ENCODE results near the gene CCDC93. TPM values are rescaled to one million over a fixed set of nuclear protein-coding genes. Genes with fewer than 3 reads are reported as not detected.

Gene CCDC93
- total and polyA plus RNA-seq, 4 donors: 36.7 to 64.8 (median 51.7) TPM

DNA sequence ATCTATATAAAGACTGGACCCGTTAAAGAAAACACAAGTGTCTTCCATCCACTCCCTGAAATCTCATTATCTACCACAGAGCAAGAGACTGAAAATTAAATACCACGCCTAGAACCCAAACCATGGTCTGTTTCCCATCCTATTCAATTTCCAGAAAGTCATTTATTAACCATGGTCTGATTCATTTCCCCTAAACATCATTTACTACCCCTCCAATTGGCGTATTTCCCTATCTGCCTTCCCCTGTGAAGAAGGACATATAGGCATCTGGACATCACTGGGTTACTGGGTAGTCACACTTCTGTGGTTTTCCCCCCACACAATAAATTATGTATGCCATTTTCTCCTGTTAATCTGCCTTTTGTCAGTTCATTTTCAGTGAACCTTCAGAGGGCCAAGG lies 30.8 kb downstream of the CCDC93 start:
- no peak overlapping the region for H3K4me3 ChIP-seq (ENCODE audit: low read depth, low read length)
- no peak for DNase-seq (ENCODE audit: low read depth in 4 of 6, low spot score in 6 of 6)
- no peaks in the 10 kb centered on the region for H3K27me3 ChIP-seq (ENCODE audit: control insufficient read depth, insufficient read depth, low read length)
- no peak overlapping the region for H3K27ac ChIP-seq (ENCODE audit: low read depth, low read length)
- H3K4me1 ChIP-seq (ENCODE audit: control insufficient read depth, insufficient read depth, low read length): no peaks in the 10 kb centered on the region
- 87% methylated on average over 3 of the region's 3 CpGs for WGBS (ENCODE audit: insufficient coverage)
- H3K9me3 ChIP-seq (ENCODE audit: control insufficient read depth, insufficient read depth, low read length): no peaks in the 10 kb centered on the region
- H3K36me3 ChIP-seq (ENCODE audit: control insufficient read depth, insufficient read depth, low read length): peaks cover 6% of the 10 kb centered on the region

- Histone ChIP-seq H3K4me3 (ENCODE audit: low read depth, low read length) (no peak overlapping the region), H3K27ac (ENCODE audit: low read depth, low read length) (no peak overlapping the region), H3K4me1 (ENCODE audit: control insufficient read depth, insufficient read depth, low read length) (no peaks in the 10 kb centered on the region), H3K9me3 (ENCODE audit: control insufficient read depth, insufficient read depth, low read length) (no peaks in the 10 kb centered on the region), H3K36me3 (ENCODE audit: control insufficient read depth, insufficient read depth, low read length) (peaks cover 6% of the 10 kb centered on the region), H3K27me3 (ENCODE audit: control insufficient read depth, insufficient read depth, low read length) (no peaks in the 10 kb centered on the region)
- DNase-seq (ENCODE audit: low read depth in 4 of 6, low spot score in 6 of 6): no peak
- WGBS (ENCODE audit: insufficient coverage): 100% methylated on average over 1 of the region's 5 CpGs
These were observed 31.4 kb downstream of the CCDC93 start for GRCh38 chr2:117982376-117983033.

DNA sequence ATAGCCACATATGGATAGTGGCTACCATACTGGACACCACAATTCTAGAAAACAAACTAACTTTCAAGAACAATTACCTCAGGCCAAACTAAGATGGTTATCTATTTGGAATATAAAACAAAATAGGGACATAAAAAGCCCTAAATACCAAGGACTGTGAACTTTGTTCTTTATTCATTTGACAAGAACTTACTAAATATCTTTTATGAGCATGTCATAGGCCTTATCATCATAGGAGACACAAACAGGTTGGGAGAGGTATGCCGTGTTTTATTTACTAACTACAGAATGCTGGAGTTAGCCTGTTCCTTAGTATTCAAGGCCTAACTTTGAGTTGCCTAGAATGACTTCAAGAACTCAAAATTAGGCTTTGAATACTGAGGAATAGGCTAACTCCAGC lies 32.1 kb downstream of the CCDC93 start:
- Histone ChIP-seq H3K9me3 (ENCODE audit: control insufficient read depth, insufficient read depth, low read length) (no peaks in the 10 kb centered on the region), H3K36me3 (ENCODE audit: control insufficient read depth, insufficient read depth, low read length) (peaks cover 7% of the 10 kb centered on the region), H3K27me3 (ENCODE audit: control insufficient read depth, insufficient read depth, low read length) (no peaks in the 10 kb centered on the region), H3K4me3 (ENCODE audit: low read depth, low read length) (no peak overlapping the region), H3K27ac (ENCODE audit: low read depth, low read length) (no peak overlapping the region), H3K4me1 (ENCODE audit: control insufficient read depth, insufficient read depth, low read length) (no peaks in the 10 kb centered on the region)
- DNase-seq (ENCODE audit: low read depth in 4 of 6, low spot score in 6 of 6): no peak
- no CpG with 5 or more reads among the region's 1 CpG for WGBS (ENCODE audit: insufficient coverage)

DNA sequence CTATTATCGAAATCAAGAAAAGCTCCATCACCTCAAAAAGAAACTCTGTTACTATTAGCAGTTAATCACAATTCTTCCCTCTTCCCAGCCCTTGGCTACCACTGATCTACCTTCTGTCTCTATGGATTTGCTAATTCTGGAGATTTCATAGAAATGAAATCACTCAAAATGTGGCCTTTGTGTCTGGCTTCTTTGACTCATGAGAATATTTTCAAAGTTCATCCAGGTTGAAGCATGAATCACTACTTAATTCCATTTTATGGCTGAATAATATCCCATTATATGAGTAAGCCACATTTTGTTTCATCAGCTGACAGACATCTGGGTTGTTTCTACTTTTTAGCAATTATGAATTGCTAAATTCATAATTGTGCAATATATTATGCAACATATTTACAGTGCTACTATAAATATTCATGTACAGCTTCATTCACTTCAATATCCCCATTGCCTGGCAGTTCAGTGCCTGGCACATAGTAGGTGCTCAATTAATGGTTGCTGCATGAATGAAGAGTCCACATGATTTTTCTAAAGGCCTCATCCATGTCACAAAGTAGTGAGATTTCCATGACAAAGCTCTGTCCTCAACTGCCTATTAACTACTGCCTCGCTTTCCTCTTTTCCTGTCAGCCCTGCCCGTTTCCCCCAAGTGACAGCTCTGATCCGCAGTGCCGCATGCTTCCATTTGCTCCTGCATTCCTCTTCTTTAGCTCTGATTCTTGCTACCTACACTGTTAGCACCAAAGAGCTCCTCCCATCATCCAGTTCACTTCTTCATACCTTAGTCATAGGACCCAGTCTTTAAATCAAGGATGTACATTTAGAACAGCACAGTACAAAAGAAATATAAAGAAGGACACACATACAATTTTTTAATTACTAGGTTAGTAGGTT lies 32.8 kb downstream of the CCDC93 start:
- no peak overlapping the region for H3K27ac ChIP-seq (ENCODE audit: low read depth, low read length)
- peaks cover 11% of the 10 kb centered on the region for H3K36me3 ChIP-seq (ENCODE audit: control insufficient read depth, insufficient read depth, low read length)
- 100% methylated on average over 4 of the region's 5 CpGs for WGBS (ENCODE audit: insufficient coverage)
- H3K4me3 ChIP-seq (ENCODE audit: low read depth, low read length): no peak overlapping the region
- no peaks in the 10 kb centered on the region for H3K4me1 ChIP-seq (ENCODE audit: control insufficient read depth, insufficient read depth, low read length)
- no peak for DNase-seq (ENCODE audit: low read depth in 4 of 6, low spot score in 6 of 6)
- H3K27me3 ChIP-seq (ENCODE audit: control insufficient read depth, insufficient read depth, low read length): no peaks in the 10 kb centered on the region
- H3K9me3 ChIP-seq (ENCODE audit: control insufficient read depth, insufficient read depth, low read length): no peaks in the 10 kb centered on the region

DNA sequence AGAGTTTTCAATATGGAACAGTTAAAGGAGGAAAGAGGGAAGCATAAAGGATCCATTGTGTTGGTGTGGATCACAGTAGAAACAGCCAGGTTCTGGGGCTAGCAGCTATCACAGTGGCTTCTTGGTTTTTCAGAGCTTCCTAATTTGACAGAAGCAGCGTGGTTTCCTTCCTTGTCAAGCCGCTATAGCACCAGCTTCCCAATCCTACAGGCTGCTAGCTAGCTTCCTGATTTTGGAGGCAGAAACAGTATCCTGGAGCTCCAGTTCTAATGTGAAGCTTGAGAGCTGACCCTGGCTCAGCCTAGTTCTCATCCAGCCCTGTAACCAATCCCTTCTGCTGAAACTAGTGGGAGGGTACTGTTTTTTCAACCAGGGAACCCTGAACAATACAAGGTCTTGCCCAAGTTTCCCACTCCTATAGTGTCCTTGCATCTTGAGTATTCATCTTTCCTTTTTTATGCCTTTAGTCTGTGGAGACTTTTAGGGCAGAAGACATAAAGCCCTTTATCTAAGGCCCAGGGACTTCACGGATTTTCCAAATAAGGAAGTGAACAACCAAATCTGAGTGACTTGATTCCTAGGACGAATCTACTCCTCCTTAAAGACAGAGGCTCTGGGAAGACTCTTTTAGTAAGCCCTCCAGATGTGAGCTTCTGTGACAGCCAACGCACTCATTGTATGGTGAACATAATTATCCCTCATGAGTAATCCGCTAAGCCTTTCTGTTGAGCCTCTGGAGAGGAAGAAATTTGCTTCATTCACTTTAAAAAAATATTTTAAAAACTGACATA lies 33.8 kb downstream of the CCDC93 start:
- no peak for DNase-seq (ENCODE audit: low read depth in 4 of 6, low spot score in 6 of 6)
- H3K36me3 ChIP-seq (ENCODE audit: control insufficient read depth, insufficient read depth, low read length): peaks cover 11% of the 10 kb centered on the region
- 83% methylated on average over 2 of the region's 6 CpGs for WGBS (ENCODE audit: insufficient coverage)

GRCh38 chr2:117977696-117978095 lies 36.2 kb downstream of the CCDC93 start:
- no peaks in the 10 kb centered on the region for H3K9me3 ChIP-seq (ENCODE audit: control insufficient read depth, insufficient read depth, low read length)
- H3K4me1 ChIP-seq (ENCODE audit: control insufficient read depth, insufficient read depth, low read length): no peaks in the 10 kb centered on the region
- peaks cover 19% of the 10 kb centered on the region for H3K36me3 ChIP-seq (ENCODE audit: control insufficient read depth, insufficient read depth, low read length)
- H3K27ac ChIP-seq (ENCODE audit: low read depth, low read length): no peak overlapping the region
- no peaks in the 10 kb centered on the region for H3K27me3 ChIP-seq (ENCODE audit: control insufficient read depth, insufficient read depth, low read length)
- DNase-seq (ENCODE audit: low read depth in 4 of 6, low spot score in 6 of 6): no peak
- H3K4me3 ChIP-seq (ENCODE audit: low read depth, low read length): no peak overlapping the region
- WGBS (ENCODE audit: insufficient coverage): no CpG with 5 or more reads among the region's 3 CpGs

More for the DNA sequence above, 33.8 kb downstream of the CCDC93 start:
- Histone ChIP-seq H3K4me3 (ENCODE audit: low read depth, low read length) (no peak overlapping the region), H3K27ac (ENCODE audit: low read depth, low read length) (no peak overlapping the region), H3K4me1 (ENCODE audit: control insufficient read depth, insufficient read depth, low read length) (no peaks in the 10 kb centered on the region), H3K9me3 (ENCODE audit: control insufficient read depth, insufficient read depth, low read length) (no peaks in the 10 kb centered on the region), H3K27me3 (ENCODE audit: control insufficient read depth, insufficient read depth, low read length) (no peaks in the 10 kb centered on the region)

DNA sequence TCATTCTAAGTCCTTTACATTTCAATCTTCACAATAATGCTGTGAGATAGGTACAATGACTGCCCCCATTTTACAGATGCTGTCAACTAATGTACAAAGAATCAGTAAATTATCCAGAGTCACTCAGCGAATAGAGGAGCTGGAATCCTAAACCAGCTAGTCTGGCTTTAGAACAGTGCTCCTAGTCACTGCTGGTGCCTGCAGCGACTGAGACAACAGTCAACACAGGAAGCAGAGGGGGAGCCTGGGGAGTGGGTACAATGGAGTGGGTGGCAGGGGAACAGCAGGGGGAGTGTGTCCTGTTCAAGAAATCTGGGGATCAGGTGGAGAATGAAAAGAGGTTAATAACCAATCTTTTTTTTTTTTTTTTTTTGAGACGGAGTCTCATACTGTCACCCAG lies 37.3 kb downstream of the CCDC93 start:
- no peak for DNase-seq (ENCODE audit: low read depth in 4 of 6, low spot score in 6 of 6)
- 82% methylated on average over 1 of the region's 3 CpGs for WGBS (ENCODE audit: insufficient coverage)
- no peaks in the 10 kb centered on the region for H3K9me3 ChIP-seq (ENCODE audit: control insufficient read depth, insufficient read depth, low read length)
- H3K27me3 ChIP-seq (ENCODE audit: control insufficient read depth, insufficient read depth, low read length): no peaks in the 10 kb centered on the region
- H3K36me3 ChIP-seq (ENCODE audit: control insufficient read depth, insufficient read depth, low read length): peaks cover 19% of the 10 kb centered on the region
- H3K27ac ChIP-seq (ENCODE audit: low read depth, low read length): no peak overlapping the region
- H3K4me1 ChIP-seq (ENCODE audit: control insufficient read depth, insufficient read depth, low read length): no peaks in the 10 kb centered on the region
- H3K4me3 ChIP-seq (ENCODE audit: low read depth, low read length): no peak overlapping the region

GRCh38 chr2:117973498-117974082 lies 40.3 kb downstream of the CCDC93 start:
- Histone ChIP-seq H3K27ac (ENCODE audit: low read depth, low read length) (no peak overlapping the region), H3K36me3 (ENCODE audit: control insufficient read depth, insufficient read depth, low read length) (peaks cover 13% of the 10 kb centered on the region), H3K9me3 (ENCODE audit: control insufficient read depth, insufficient read depth, low read length) (no peaks in the 10 kb centered on the region), H3K27me3 (ENCODE audit: control insufficient read depth, insufficient read depth, low read length) (no peaks in the 10 kb centered on the region), H3K4me3 (ENCODE audit: low read depth, low read length) (no peak overlapping the region), H3K4me1 (ENCODE audit: control insufficient read depth, insufficient read depth, low read length) (no peaks in the 10 kb centered on the region)
- WGBS (ENCODE audit: insufficient coverage): 91% methylated on average over 4 of the region's 9 CpGs
- DNase-seq (ENCODE audit: low read depth in 4 of 6, low spot score in 6 of 6): no peak

DNA sequence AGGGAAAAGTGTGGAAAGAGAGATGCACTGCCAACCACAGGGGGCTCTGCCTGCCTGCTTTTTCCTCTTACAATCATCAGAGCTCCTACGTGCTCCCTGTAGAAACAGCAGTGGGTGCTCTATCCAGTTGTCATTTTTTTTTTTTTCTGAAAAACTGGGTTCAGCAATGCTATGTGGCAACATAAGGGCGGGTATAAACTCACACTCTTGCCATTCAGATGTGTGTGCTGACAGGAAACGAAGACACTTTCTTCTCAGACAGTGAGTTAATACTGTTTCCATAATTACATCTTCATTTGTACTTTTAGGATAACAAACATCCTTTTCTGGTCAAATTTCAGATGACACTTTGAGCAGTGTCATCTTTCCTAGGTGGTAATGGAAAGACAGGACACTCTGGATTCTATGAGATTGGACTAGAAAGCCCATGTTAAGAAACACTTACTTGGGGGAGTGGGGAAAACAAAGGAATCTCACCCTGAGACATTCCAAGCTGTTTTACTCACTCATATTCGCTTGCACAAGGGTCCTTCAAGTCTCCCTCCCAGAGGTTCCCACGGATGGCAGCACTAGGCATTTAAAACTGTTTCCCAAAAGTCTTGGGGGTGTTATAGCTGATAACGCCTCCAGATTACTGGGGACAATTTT lies 41.3 kb downstream of the CCDC93 start:
- Histone ChIP-seq H3K4me1 (ENCODE audit: control insufficient read depth, insufficient read depth, low read length) (no peaks in the 10 kb centered on the region), H3K4me3 (ENCODE audit: low read depth, low read length) (no peak overlapping the region), H3K27me3 (ENCODE audit: control insufficient read depth, insufficient read depth, low read length) (no peaks in the 10 kb centered on the region), H3K9me3 (ENCODE audit: control insufficient read depth, insufficient read depth, low read length) (no peaks in the 10 kb centered on the region), H3K36me3 (ENCODE audit: control insufficient read depth, insufficient read depth, low read length) (peaks cover 13% of the 10 kb centered on the region), H3K27ac (ENCODE audit: low read depth, low read length) (no peak overlapping the region)
- DNase-seq (ENCODE audit: low read depth in 4 of 6, low spot score in 6 of 6): no peak
- WGBS (ENCODE audit: insufficient coverage): no CpG with 5 or more reads among the region's 6 CpGs
